HepG2 (cell line): ENCODE measurements around the gene NEU1. TPM values are rescaled to one million over a fixed set of nuclear protein-coding genes. Genes with fewer than 3 reads are reported as not detected.

Source experiments
- ATAC-seq: fragments of 200-7000 bp; cut with Tn5 transposase; 3 replicates; pipeline ENCODE4 v1.9.1; 2020; ENCODE audit warnings: mild to moderate bottlenecking, moderate library complexity
- BruUV-seq: library from RNA; stranded (reverse); fragments of 400-500 nt; replicated peaks from 2 replicates; lab custom pipeline; 2021; lab: Mats Ljungman, UMichigan
- CTCF ChIA-PET: fragments of 300-600 bp; formaldehyde crosslinking; extraction: SDS; loops from one replicate; lab custom pipeline; 2021; ENCODE audit warnings: low total read pairs, inconsistent platforms, low intra/inter-chr PET ratio; lab: Yijun Ruan, JAX
- POLR2A ChIA-PET: fragments of 350-600 bp; sonication (Branson Sonifier 250); formaldehyde crosslinking; loops from one replicate; lab custom pipeline; 2020; ENCODE audit warnings: antibody characterized with exemption, inconsistent platforms; lab: Yijun Ruan, JAX
- DNase-seq: peaks from one replicate; pipeline ENCODE4 v3.0.0-alpha.2; 2015; ENCODE audit warnings: low spot score
- FAIRE-seq: peaks from 3 replicates; lab custom pipeline; 2011; peaks lifted over from hg19 to GRCh38; lab: Jason Lieb, UNC
- H2AFZ ChIP-seq: one replicate; pipeline ENCODE4 v1.6.1; 2011; ENCODE audit warnings: low read length, inconsistent platforms
- H3K27ac ChIP-seq: fragments of 300-600 bp; 3 replicates; pipeline ENCODE4 v1.8.0; 2011; ENCODE audit warnings: mixed run types, mild to moderate bottlenecking, mixed read lengths, low read length, inconsistent platforms; ENCODE audit not compliant: insufficient read depth; ENCODE audit errors: extremely low read length
- H3K27me3 ChIP-seq, 2 experiments: fragments of 200-600 bp in 1 of 2; 2 replicates in 1 of 2; 3 replicates in 1 of 2; pipeline versions ENCODE4 v1.6.0 to v1.8.0; 2011; ENCODE audit warnings: low read length in 2 of 2, mild to moderate bottlenecking in 2 of 2, moderate library complexity in 2 of 2, inconsistent platforms in 1 of 2; ENCODE audit not compliant: insufficient read depth in 2 of 2, control insufficient read depth in 1 of 2
- H3K36me3 ChIP-seq, 2 experiments: fragments of 200-600 bp in 1 of 2; replicated peaks in 1 of 2; 2 replicates in 1 of 2; 3 replicates in 1 of 2; pipeline versions ENCODE4 v1.5.1 to v1.8.0; 2011; ENCODE audit warnings: low read length in 2 of 2, inconsistent platforms in 1 of 2; ENCODE audit not compliant: insufficient read depth in 2 of 2, control insufficient read depth in 1 of 2
- H3K4me1 ChIP-seq: 2 replicates; pipeline ENCODE4 v1.5.1; 2012; ENCODE audit warnings: low read length, inconsistent platforms; ENCODE audit not compliant: insufficient read depth
- H3K4me2 ChIP-seq: 2 replicates; pipeline ENCODE4 v1.6.0; 2011; ENCODE audit warnings: low read depth, low read length, inconsistent platforms
- H3K4me3 ChIP-seq, 3 experiments: fragments of 200-600 bp in 1 of 3; sonication (generic), shearing (Covaris generic) in 1 of 3; replicated peaks in 1 of 3; 2 replicates each; pipeline ENCODE4 v1.5.1; 2011 to 2016; ENCODE audit warnings: low read length in 3 of 3, inconsistent platforms in 2 of 3, low read depth in 2 of 3, mild to moderate bottlenecking in 2 of 3, control low read depth in 1 of 3, mixed read lengths in 1 of 3; ENCODE audit not compliant: insufficient read depth in 1 of 3
- H3K79me2 ChIP-seq: one replicate; pipeline ENCODE4 v1.6.1; 2011; ENCODE audit warnings: low read length, inconsistent platforms; ENCODE audit not compliant: insufficient read depth
- H3K9ac ChIP-seq: 2 replicates; pipeline ENCODE4 v1.6.0; 2011; ENCODE audit warnings: mild to moderate bottlenecking, low read depth, low read length, inconsistent platforms; ENCODE audit not compliant: insufficient read depth
- H3K9me3 ChIP-seq: 2 replicates; pipeline ENCODE4 v1.5.1; 2012; ENCODE audit warnings: mild to moderate bottlenecking, low read length
- H4K20me1 ChIP-seq: 2 replicates; pipeline ENCODE4 v1.6.0; 2011; ENCODE audit warnings: inconsistent platforms, mild to moderate bottlenecking, low read length, moderate library complexity; ENCODE audit not compliant: insufficient read depth
- ARNT ChIP-seq: fragments of 450-650 bp; IDR thresholded peaks from 2 replicates; pipeline ENCODE4 v1.6.1; 2017
- BORCS8-MEF2B ChIP-seq: sonication (generic); formaldehyde crosslinking; IDR thresholded peaks from 2 replicates; pipeline ENCODE4 v1.8.0; 2022; ENCODE audit warnings: mild to moderate bottlenecking, missing genetic modification reagents
- HNF4G ChIP-seq, 2 experiments: sonication (generic) in 1 of 2; formaldehyde crosslinking in 1 of 2; IDR thresholded peaks; 2 replicates each; pipeline versions ENCODE4 v1.4.0 to v1.6.1; 2011 to 2020; ENCODE audit warnings: borderline replicate concordance in 2 of 2, low read depth in 2 of 2, mild to moderate bottlenecking in 2 of 2, low read length in 1 of 2, missing genetic modification reagents in 1 of 2, moderate library complexity in 1 of 2
- KLF11 ChIP-seq: IDR thresholded peaks from 2 replicates; pipeline ENCODE4 v1.6.1; 2016; ENCODE audit warnings: missing compliant biosample characterization
- KLF15 ChIP-seq: sonication (generic); formaldehyde crosslinking; IDR thresholded peaks from 2 replicates; pipeline ENCODE4 v1.8.1; 2023; ENCODE audit warnings: borderline replicate concordance, mild to moderate bottlenecking, inconsistent platforms, missing genetic modification reagents, mixed read lengths
- PPARG ChIP-seq: conservative IDR thresholded peaks from 2 replicates; pipeline ENCODE4 v1.6.1; 2016; ENCODE audit warnings: missing biosample characterization, missing genetic modification reagents
- SP2 ChIP-seq: sonication (generic); formaldehyde crosslinking; IDR thresholded peaks from 2 replicates; pipeline ENCODE4 v1.5.1; 2020; ENCODE audit warnings: mild to moderate bottlenecking, missing genetic modification reagents
- TEAD2 ChIP-seq: sonication (generic); formaldehyde crosslinking; IDR thresholded peaks from 2 replicates; pipeline ENCODE4 v1.9.0; 2021; ENCODE audit warnings: missing genetic modification reagents
- YEATS2 ChIP-seq: sonication (generic); formaldehyde crosslinking; IDR thresholded peaks from 2 replicates; pipeline ENCODE4 v1.4.0; 2020; ENCODE audit warnings: missing genetic modification reagents, borderline replicate concordance
- ZNF160 ChIP-seq: sonication (generic); formaldehyde crosslinking; IDR thresholded peaks from 2 replicates; pipeline ENCODE4 v1.8.0; 2022; ENCODE audit warnings: mild to moderate bottlenecking, inconsistent platforms, missing genetic modification reagents
- ZNF33A ChIP-seq: sonication (generic); formaldehyde crosslinking; IDR thresholded peaks from 2 replicates; pipeline ENCODE4 v1.5.1; 2020; ENCODE audit warnings: missing genetic modification reagents, mild to moderate bottlenecking, moderate library complexity, borderline replicate concordance
- ZNF432 ChIP-seq: sonication (generic); formaldehyde crosslinking; IDR thresholded peaks from 2 replicates; pipeline ENCODE4 v1.5.0; 2020; ENCODE audit warnings: missing genetic modification reagents, mild to moderate bottlenecking, borderline replicate concordance
- ZNF740 ChIP-seq: sonication (generic); formaldehyde crosslinking; IDR thresholded peaks from 2 replicates; pipeline ENCODE4 v1.4.0; 2020; ENCODE audit warnings: missing genetic modification reagents
- WGBS: methylation state at CpG from one replicate; pipeline ENCODE4 v1.1.6; 2017; ENCODE audit warnings: low lambda C conversion rate; 5-methylcytosine and 5-hydroxymethylcytosine counted together
- in situ Hi-C: cut with HindIII; loops from 2 replicates; pipeline ENCODE4 v1.10.0; 2017; ENCODE audit warnings: low pct_unique_long_range_greater_than_20kb; ENCODE audit not compliant: extremely low pct_ligation_motif_present
- intact Hi-C: fragments of 100-400 bp; cut with micrococcal nuclease; formaldehyde crosslinking; loops from one replicate; pipeline ENCODE4 v1.10.0; 2022; ENCODE audit not compliant: unreplicated experiment
- polyA plus RNA-seq, 8 experiments: library from polyadenylated mRNA; depleted of rRNA in 3 of 8; stranded (reverse) in 7 of 8; unstranded in 1 of 8; fragments of >200 nt; fragmentation: Illumina TruSeq in 4 of 8; extraction: Trizol in 4 of 8; gene quantifications; 2 replicates each; pipeline versions ENCODE4 v1.2.1 to v1.2.3, GENCODE V29; 2011 to 2016; ENCODE audit warnings: low read depth in 4 of 8, missing spikeins in 1 of 8, mixed read lengths in 1 of 8; ENCODE audit not compliant: insufficient read depth in 1 of 8
- total RNA-seq, 5 experiments: library from RNA; depleted of rRNA; stranded (reverse); fragments of >200 nt; fragmentation: Illumina TruSeq; extraction: Trizol; gene quantifications; 2 replicates each; pipeline ENCODE4 v1.2.3, GENCODE V29; 2016; ENCODE audit warnings: low read depth in 1 of 5
- TF ChIP-seq, protein P1 (sequence below): sonication (generic); formaldehyde crosslinking; IDR thresholded peaks from 2 replicates; pipeline ENCODE4 v1.5.1; 2020; ENCODE audit warnings: mild to moderate bottlenecking, missing genetic modification reagents
- TF ChIP-seq, protein P2 (sequence below): sonication (generic); formaldehyde crosslinking; IDR thresholded peaks from 2 replicates; pipeline ENCODE4 v1.8.1; 2023; ENCODE audit warnings: mild to moderate bottlenecking, inconsistent platforms, moderate library complexity, missing genetic modification reagents, borderline replicate concordance

The NEU1 gene
- total and polyA plus RNA-seq, 2 of the 13 experiments (the other 11 are each of a cell fraction or from before 2014, with no cell fraction given) = 215 to 297 TPM

DNA sequence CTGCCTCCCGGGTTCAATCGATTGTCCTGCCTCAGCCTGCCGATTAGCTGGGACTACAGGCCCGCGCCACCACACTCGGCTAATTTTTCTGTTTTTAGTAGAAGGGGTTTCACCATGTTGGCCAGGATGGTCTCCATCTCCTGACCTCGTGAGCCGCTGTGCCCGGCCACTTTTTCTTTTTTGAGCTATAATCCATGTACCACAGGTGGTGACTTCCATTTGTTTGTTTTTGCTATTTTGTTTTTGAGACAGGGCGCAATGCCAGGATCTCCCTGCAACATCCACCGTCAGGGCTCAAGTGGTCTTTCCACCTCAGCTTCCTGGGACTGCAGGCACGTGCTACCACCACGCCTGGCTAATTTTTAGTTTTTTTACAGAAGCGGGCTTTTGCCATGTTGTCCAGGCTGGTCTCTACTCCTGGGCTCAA is 26.6 kb downstream of the NEU1 start (continued):
- TF ChIP-seq, protein P1, sequence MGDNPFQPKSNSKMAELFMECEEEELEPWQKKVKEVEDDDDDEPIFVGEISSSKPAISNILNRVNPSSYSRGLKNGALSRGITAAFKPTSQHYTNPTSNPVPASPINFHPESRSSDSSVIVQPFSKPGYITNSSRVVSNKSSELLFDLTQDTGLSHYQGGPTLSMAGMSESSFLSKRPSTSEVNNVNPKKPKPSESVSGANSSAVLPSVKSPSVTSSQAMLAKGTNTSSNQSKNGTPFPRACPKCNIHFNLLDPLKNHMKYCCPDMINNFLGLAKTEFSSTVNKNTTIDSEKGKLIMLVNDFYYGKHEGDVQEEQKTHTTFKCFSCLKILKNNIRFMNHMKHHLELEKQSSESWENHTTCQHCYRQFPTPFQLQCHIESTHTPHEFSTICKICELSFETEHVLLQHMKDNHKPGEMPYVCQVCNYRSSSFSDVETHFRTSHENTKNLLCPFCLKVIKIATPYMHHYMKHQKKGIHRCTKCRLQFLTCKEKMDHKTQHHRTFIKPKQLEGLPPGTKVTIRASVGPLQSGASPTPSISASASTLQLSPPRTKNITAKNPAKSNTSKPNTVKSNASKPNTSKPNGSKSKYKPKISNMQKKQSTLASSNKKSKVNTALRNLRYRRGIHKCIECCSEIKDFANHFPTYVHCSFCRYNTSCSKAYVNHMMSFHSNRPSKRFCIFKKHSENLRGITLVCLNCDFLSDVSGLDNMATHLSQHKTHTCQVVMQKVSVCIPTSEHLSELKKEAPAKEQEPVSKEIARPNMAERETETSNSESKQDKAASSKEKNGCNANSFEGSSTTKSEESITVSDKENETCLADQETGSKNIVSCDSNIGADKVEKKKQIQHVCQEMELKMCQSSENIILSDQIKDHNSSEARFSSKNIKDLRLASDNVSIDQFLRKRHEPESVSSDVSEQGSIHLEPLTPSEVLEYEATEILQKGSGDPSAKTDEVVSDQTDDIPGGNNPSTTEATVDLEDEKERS (CRISPR knock-in tag) = no peak
- no peak for TF ChIP-seq ARNT

GRCh38 chr6:31834367-31835250 is 28.0 kb downstream of the NEU1 start:
- Histone ChIP-seq H3K27me3 (peaks cover 0 to 2% of the 10 kb centered on the region in 2 experiments; a peak in 1 of 5 replicates), H2AFZ (no peak overlapping the region), H3K9ac (peak overlapping the region; percentile 98), H3K27ac (peak overlapping the region; percentile 93), H3K9me3 (no peaks in the 10 kb centered on the region), H3K79me2 (peaks cover 63% of the 10 kb centered on the region), H3K4me3 (peak overlapping the region; percentile 75 to 98 (median 93)), H3K36me3 (peaks cover 12 to 33% of the 10 kb centered on the region in 2 experiments), H3K4me1 (peaks cover 56% of the 10 kb centered on the region), H3K4me2 (peak overlapping the region; percentile 84), H4K20me1 (peaks cover 40% of the 10 kb centered on the region)
- ChIA-PET POLR2A (interaction anchor here (0.6 to 15.7 kb wide), 40 partner anchors 9 to 288 kb away, joined by 3 to 264 read pairs (median 5); partner anchors contain the start of genes ABHD16A, APOM, C6orf47 and CFB), CTCF (no interaction called here)
- BruUV-seq = no TSS peak
- in situ Hi-C loops = loop anchor here (5.0 kb wide), 1 partner anchor 62 kb away; no protein-coding TSS in a partner anchor
- peak; percentile 92 for DNase-seq
- ATAC-seq = peak; percentile 85
- intact Hi-C loops = loop anchor here (1.0 to 10.0 kb wide), 6 partner anchors 28 to 292 kb away; partner anchors contain the start of genes CSNK2B, DDX39B, EHMT2 and LY6G5B
- peak; percentile 69 for FAIRE-seq
- under 1% methylated on average over 47 of the region's 59 CpGs for WGBS
- TF ChIP-seq ZNF33A (CRISPR knock-in tag) = no peak
- peak; percentile 62 for TF ChIP-seq ZNF160 (CRISPR knock-in tag)
- TF ChIP-seq, protein P2, sequence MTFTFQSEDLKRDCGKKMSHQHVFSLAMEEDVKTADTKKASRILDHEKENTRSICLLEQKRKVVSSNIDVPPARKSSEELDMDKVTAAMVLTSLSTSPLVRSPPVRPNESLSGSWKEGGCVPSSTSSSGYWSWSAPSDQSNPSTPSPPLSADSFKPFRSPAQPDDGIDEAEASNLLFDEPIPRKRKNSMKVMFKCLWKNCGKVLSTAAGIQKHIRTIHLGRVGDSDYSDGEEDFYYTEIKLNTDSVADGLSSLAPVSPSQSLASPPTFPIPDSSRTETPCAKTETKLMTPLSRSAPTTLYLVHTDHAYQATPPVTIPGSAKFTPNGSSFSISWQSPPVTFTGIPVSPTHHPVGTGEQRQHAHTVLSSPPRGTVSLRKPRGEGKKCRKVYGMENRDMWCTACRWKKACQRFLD (CRISPR knock-in tag) = peak; percentile 85; the same call in 1 of the 2 replicates
- TF ChIP-seq HNF4G (IDR thresholded peaks at IDR 0.05; ENCODE audit: borderline replicate concordance, low read depth, low read length) = peak; percentile 80
- TF ChIP-seq HNF4G (CRISPR knock-in tag; IDR thresholded peaks at IDR 0.05; ENCODE audit: borderline replicate concordance, low read depth) = peak; percentile 17; the same call in 1 of the 2 replicates
- TF ChIP-seq ZNF432 (CRISPR knock-in tag) = no peak
- no peak; the same call in none of the 2 replicates for TF ChIP-seq PPARG
- TF ChIP-seq TEAD2 (CRISPR knock-in tag) = peak; percentile 8; the same call in 1 of the 2 replicates
- peak; percentile 95 for TF ChIP-seq ZNF740
- TF ChIP-seq BORCS8-MEF2B (CRISPR knock-in tag) = peak; percentile 91
- TF ChIP-seq KLF15 (CRISPR knock-in tag) = peak; percentile 79; the same call in 1 of the 2 replicates
- TF ChIP-seq KLF11 = 0 out of 2 replicates have a peak, but pooled peaks have one; percentile 55
- TF ChIP-seq SP2 (CRISPR knock-in tag) = 0 out of 2 replicates have a peak, but pooled peaks have one; percentile 48
- peak; percentile 98; the same call in 1 of the 2 replicates for TF ChIP-seq YEATS2 (CRISPR knock-in tag)
